ENCODE data around the gene DLGAP3. TPM values are rescaled to one million over a fixed set of nuclear protein-coding genes. Genes with fewer than 3 reads are reported as not detected.

DLGAP3 gene
- total RNA-seq, 1 donor from 2014 or later, result 0.23 TPM

DNA sequence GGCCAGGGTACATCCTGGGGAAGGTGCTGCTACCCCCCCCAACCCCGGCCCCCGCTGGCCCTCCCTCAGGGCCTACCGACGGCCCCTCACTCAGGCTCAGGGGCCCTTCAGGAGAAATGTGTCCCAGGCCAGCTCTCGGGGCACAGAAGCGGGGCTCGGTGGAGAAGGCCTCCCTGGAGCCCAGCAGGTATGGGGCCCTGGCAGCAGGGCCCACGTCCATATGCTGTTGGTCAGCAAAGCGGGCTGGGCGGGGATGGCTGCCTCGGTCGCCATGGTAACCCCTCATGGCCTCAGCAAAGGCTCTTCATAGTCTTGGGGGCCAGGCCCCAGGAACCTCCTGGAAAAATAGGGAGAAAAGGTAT, 24.4 kb downstream of the DLGAP3 start:
- DNase-seq (ENCODE audit: extremely low read depth, low read depth, low spot score), result no peak

DNA sequence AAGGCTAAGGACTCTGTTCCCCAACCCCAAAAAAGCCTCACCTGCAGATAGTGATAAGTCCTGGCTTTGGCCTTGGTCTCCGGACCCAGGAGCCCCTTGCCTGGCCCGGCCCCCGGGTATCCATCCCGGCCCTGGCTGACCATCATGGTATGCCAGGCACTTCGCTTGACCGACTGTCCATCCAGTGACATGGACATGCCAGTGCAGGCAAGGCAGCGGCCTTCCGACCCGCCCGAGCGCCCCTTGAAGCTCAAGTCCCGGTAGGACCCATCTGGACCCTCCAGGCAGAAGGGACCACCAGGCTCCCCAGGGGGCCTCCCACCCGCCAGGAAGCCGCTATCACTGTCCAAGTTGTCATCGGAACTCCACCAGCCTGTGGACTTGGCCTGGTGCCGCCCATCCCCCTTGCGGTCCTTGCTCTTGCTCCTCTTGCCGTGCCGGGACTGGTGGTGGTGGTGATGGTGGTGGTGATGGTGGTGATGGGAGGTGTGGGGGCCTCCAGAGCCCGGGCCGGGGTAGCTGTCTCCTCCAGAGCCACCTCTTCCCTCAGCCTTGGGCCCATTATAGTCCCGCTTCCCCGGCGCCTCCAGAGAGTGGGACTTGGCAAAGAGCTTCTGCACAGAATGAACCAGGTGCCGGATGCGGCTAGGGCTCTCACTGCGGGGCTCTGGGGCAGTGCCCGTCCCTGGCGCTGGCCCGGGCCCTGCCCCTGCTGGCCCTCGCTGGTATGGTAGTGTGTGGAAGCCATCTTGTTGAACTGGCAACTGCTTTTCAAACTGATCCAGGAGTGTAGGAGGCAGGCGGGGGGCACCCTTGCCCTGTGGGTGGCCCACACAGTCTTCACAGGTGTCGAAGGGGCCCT, 25.0 kb downstream of the DLGAP3 start:
- DNase-seq (ENCODE audit: extremely low read depth, low read depth, low spot score), result no peak

DNA sequence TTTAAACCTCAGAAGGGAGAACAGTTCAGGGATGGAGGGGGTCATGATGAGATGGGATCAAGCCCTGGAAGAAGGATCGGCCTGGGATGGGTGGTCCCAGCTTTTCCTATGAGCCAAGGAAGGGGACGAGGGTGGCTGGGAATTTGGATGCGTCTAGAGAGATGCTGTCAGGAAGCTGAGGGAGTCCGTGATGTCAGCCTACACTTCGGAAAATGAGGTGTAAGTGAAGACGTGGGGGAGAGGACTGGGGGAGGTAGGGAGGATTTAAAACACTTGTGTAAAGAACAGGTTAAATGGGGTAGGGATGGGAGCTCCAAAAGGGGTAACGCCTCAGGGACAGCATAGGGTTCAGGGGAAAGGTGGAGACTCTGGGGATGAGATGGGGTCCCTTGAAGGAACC, 27.5 kb downstream of the DLGAP3 start:
- DNase-seq (ENCODE audit: extremely low read depth, low read depth, low spot score), result no peak

DNA sequence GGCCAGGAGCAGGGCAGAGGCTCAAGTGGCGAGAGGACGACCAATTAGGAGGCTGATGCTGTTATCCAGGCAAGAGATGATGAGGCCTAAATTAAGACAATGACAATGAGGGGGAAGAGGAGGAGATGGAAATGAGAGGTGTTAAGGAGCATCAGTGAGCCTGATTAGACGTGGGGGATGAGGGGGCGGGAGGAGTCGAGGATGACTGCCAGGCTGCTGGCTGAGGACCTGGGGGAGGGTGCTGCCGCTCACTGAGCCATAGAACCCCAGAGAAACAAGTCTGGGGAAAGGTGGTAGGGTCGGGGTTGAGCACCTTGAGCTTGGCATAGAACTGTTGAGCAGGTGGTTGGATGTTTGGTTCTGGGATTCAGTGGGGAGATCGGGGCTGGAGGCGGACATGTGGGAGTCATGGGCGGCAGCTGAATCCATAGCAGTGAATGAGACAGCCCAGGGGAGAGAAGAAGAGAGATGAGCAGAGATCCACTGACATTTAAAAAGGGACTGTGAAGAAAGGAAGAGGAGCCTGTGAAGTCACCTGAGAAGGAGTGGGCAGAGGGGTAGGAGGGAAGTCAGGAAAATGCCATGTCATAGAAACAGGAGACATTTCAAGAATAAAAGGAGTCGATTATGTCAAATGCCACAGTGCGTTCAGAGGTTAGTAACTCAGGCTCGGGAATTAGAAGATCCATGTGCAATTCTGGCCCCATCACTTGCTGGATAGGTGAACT, 28.5 kb downstream of the DLGAP3 start:
- DNase-seq (ENCODE audit: extremely low read depth, low read depth, low spot score), result no peak

DNA sequence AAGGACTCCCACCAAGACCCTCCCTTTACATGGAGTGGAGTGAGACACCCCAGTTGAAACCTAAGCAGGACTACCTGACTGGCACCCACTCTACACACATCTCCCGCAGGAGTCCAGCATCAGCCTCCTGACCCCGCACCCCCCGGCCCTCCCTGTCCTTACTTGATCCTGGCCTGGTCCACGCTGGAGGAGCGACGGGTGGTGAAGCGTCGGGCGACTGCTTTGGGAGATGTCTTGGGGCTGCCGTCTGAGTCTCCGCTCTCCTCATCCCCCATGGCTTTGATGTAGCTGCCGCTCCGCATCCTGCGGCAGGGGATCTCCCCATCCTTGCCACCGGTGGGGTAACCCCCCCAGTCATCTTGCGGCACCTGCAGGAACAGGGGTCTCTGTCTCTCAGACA, 29.5 kb downstream of the DLGAP3 start:
- no peak for DNase-seq (ENCODE audit: extremely low read depth, low read depth, low spot score)

DNA sequence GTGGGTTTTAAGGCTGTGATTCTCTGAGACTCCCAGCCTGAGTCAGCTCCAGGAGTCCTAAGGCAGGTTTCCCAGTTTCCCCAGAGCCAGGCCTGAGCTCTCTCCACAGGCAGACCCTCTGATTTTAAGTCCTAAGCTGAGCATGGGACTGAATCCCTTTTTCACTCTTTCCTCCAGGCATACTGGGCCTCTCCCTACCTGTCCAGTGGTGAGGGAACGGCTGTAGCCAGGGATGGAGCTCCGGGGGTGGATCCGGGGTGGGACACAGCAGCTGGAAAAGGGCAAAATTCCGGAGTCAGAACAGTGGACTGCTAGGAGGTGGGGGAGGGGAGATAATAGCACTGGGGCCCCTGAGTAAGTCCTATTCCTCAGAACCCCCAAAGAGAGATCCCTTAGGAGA, 30.0 kb downstream of the DLGAP3 start:
- no peak for DNase-seq (ENCODE audit: extremely low read depth, low read depth, low spot score)

DNA sequence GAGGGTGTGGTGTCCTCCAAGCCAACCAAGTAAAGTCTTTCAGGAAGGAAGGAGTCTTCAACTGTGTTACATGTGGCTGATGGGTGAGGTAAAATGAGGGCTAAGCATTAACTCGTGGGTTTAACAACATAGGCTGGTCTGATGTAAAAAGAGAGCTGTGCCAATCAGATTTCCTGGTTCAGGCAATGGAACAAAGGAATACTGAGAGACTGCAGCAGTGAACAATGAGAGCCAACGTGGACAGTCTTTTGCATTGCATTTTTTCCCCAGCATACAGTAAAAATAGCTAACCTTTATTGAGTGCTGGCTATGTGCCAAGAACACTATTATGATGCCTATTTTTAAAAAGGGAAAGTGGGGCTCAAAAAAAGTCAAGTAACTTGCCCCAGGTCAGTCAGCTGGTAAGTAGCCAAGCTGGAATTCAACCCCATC, 31.1 kb downstream of the DLGAP3 start:
- no peak for DNase-seq (ENCODE audit: extremely low read depth, low read depth, low spot score)

DNA sequence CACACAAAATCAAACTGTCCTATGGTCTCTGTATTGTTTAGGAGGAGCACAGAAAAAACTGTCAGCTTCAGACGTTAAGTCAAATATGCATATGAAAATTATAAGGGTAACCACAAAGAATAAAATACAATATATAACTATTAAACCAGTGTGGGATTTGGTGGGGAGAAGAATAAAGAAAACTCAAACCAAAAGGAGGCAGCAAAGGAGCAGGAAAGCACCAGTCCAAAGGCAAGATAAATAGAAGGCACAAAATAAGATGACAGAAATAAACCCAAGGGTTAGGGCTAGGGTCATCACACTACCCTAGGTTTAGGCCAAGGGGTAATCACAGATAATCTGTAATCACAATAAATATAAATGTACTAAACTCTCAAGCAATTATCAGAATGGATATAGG, 32.8 kb downstream of the DLGAP3 start:
- no peak for DNase-seq (ENCODE audit: extremely low read depth, low read depth, low spot score)

DNA sequence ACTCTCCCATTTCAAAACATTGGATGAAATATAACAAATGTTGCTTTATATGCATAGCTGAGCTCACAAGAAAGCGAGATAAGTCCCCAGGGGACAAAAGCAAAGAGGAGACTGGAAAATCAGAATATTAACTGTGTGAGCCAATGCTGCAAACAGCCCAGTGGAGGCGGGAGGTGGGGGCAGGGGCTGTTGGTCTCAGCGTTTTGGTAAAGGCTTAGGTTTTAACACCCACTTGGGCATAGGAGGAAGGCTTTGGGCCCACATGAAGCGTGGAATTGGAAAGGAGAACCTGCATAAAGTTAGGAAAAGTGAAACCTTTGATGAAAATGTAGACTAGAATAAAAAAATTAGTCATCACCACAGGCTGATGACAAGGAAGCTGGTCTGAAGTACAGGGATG, 39.7 kb downstream of the DLGAP3 start:
- DNase-seq (ENCODE audit: extremely low read depth, low read depth, low spot score), result no peak

DNA sequence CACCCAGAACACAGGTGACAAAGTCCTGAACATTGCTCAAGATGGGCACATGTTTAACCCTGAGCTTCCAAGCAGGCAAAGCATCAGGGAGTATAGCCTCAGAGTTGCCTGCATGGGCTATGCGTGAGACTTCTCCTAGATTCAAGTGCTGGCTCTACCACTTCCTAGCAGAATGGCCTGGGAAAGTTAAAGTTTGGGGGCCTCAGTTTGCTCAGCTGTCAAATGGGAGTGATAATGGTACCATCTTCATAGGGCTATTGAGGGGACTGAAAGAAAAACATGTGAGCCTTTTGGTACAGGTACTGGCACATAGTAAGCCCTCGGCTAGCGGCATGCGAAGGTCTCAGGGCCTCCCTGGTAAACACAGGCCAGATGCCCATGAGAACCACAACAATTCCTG, 41.9 kb downstream of the DLGAP3 start:
- no peak for DNase-seq (ENCODE audit: extremely low read depth, low read depth, low spot score)

DNA sequence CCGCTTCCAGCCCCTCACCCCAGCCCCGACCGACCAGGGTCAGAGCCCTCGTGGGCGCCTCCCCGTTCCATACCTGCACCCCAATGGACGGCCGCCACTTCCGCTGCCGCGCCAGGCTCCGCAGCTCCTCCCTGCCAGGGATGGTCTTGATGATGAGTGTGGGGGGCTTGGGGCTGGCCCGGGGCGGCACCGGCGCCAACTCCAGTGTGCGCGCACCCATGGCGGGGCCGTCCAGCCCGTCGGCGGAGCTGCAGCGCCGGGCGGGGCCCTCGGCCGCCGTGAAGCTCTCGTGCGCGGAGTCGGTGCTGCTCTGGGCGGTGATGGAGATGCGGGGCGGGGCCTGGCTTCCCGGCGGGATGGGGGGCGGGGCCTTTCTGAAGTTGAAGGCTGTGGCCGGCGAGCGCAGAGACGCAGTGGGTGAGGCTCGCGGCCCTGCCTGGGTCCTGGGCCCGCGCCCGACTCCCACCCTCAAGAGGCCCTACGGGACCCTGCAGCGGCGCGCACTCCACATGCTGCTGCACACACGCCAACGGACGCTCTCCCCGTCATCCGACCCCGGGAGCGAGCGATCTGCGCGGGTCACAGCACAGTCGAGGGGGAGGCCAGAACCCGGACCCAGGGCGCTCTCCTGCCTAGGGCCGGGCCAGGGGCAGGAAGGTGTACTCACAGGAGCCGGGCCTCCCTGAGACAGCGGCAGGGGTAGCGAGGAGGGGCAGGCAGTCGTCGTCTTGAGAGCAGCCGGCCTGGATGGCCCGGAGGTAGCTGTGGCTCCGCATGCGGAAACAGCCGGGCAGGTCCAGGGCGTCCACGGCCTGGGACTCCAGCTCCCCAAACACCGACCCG, 43.8 kb downstream of the DLGAP3 start:
- no peak for DNase-seq (ENCODE audit: extremely low read depth, low read depth, low spot score)

DNA sequence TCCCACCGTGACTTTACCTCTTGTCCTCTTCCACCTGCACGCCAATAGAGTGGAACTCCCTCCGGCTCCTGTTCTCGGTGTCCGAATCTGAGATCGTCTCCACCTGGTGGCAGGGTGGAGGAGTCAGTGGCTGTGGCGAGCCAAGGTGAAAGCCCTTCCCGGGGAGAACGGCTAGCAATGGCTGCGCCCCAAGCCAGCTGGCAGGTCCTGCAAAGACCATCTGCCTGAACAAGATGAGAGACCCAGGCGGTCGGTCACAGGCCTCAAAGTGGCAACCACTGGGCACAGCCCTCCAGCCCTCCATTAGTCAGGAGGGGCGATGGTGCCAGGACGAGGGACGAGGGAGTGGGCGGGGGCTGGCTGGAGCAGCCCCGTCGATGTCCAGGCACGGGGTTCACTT, 44.5 kb downstream of the DLGAP3 start:
- no peak for DNase-seq (ENCODE audit: extremely low read depth, low read depth, low spot score)

DNA sequence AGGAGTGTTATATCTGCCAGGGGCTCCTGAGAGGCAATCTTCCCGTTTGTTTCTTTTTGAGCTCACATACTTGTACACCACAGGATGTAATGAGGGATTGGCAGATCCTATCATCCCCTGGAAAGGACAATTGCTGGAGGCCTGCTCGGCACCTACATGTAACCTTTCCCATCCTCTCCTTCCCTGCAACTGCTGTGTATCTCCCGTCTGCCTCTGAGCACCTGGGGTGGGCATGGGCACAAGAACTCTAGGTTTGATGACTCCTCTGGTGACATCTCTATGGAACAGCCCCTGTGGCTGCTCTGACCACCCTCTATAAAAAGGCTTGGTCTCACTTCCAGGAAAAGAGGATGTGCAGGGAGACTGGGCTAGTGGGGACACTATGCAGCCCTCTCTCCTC, 44.9 kb downstream of the DLGAP3 start:
- no peak for DNase-seq (ENCODE audit: extremely low read depth, low read depth, low spot score)

DNA sequence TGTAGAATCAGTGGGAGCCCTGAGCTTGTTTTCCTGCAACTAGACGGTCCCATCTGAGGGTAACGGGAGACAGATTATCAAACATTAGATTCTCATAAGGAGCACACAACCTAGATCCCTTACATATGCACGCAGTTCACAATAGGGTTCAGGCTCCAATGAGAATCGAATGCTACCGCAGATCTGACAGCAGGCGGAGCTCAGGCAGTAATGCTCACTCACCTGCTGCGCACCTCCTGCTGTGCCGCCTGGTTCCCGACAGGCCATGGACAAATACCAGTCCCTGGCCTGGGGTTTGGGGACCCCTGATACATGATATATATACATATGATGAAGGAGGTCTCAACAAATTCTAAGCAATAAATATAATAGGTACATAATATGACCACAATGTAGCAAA, 50.2 kb downstream of the DLGAP3 start:
- no peak for DNase-seq (ENCODE audit: extremely low read depth, low read depth, low spot score)

DNA sequence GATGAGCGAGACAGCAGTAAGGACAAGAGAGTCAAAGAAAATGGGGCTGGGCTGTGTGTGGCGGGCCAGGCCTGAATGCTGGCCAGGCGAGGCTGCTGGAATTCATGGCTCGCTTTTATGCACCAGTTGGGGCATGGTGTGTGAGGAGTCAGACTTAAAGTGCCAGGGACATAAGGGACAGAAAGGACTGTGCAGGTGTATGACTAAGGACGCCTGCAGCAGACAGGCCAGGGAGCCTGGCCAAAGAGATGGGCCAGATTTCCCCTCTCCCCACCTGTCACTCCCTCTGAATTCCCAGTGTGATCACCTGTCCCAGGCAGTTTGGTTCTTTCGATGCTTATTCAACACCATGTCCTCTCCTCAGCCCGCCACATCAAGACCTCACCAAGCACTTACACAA, 53.0 kb downstream of the DLGAP3 start:
- no peak for DNase-seq (ENCODE audit: extremely low read depth, low read depth, low spot score)

DNA sequence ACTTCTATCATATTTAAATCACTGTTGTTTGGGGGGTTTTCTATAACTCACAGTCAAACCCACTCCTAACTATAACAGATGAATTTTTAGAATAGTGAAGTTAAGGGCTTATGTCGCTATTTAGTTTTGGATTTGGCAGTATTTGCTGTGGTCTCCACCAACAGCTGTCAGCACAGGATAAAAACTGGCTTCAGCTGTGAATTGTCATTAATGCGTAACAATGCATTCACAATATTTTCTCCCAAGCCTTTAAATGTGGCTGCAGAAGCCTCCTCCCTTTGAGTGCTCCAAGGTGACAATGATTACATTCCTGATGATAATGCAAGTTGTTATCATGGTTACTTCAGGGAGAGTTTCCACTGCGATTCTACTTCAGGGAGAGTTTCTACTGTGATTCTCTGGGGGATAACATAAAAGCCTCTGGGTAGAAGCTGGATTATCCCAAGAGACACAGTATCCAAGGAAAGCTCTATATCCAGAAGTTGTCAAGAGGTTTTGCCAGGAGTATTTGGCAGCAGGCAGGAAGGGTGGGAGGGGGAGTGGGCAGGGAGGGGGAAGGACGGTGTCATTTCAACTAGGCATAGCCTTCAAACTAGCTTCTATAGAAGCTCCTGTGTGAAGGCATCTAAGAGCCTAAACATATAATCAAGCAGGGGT, 55.0 kb downstream of the DLGAP3 start:
- no peak for DNase-seq (ENCODE audit: extremely low read depth, low read depth, low spot score)

DNA sequence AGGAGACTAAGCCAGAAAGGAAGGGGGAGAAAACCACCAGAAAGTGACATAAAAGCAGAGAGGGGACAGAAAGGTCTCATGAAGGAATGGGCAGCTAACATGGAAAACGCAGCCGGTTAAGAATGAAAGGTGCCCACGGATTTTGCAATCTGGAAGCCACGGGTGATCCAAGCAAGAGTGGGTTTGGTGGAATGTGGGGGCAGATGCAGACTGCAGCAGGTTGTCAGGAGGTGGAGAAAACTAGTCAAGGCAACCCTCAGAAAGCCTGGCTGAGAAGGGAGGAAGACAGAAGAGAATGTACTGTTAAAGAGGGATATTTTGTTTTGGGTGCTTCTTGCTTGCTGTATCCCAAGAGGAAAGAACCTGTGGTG, 57.3 kb downstream of the DLGAP3 start:
- no peak for DNase-seq (ENCODE audit: extremely low read depth, low read depth, low spot score)

DNA sequence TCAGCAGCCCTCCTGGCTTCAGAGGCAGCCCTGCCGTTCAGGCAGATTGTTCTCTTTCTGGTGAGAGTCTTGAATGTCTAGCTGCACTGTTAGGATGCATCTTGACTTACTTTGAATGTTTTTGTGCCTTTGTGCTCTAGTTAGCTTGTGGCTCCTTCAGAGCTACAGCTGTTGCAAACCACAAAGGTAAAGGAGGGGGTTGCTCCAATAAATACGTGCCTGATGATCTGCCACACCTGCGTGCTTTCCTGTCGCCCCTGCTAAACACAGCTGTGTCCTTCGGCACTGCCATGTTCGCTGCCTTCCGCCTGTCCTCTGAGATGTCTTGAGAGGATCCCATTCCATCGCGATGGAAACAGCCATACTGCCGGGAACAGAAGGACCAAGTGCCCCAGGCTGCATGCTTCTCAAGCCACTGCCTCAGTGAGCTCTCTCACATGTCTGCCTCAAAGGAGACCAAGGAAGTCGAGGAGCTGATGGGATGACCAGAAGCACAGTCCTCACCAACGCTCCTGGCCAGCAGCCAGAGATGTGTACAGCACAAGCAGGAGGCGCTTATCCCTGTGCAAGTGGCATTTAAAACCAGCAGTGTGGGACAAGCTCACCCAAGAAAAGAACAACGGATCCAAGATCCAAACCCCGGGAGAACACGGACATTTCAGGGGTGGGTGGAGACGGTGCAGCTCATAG, 57.9 kb downstream of the DLGAP3 start:
- no peak for DNase-seq (ENCODE audit: extremely low read depth, low read depth, low spot score)

DNA sequence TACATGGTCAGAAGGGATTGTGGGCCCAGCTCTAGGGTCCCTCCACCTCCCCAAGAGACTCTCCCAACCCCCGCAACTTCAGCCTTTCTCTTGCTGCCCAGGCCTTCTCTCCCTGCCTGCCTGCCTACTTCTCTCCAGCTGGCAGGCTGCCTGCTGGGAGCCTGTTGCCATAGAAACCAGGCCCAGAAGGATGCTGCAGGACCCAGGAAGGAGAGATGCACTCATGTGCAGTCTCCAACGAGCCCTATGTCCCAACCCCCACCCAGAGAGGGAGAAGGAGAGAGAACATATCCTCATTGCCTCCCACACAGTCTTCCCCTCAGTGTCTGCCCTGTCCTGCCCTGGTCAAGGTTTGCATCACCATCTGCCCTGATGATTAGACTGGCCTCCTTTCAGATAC, 59.1 kb downstream of the DLGAP3 start:
- DNase-seq (ENCODE audit: extremely low read depth, low read depth, low spot score), result no peak

DNA sequence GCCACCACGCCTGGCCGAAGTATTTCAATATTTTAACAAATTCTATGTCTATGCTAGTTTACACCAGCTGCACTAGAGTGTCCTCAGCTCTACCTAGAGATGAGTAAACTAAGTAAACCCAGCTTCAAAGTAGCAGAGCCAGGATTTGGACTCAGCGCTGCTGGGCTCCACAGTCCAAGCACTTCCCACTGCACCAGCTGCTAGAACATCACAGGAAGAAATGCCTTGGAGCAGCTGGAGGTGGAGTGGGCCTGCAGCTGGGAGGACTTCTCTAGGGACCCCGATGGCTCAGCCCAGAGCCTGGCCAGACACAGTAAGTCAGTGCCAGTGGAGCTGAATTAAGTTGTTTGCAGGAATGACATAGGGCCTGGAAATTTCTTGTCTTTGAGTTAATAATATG, 59.7 kb downstream of the DLGAP3 start:
- DNase-seq (ENCODE audit: extremely low read depth, low read depth, low spot score), result no peak

Measured in glomerular endothelial cell (primary cell).